HG02852 (cell line): ENCODE data around the gene MNAT1.
"Not testable (repeated sequence)": the region's sequence is repeated elsewhere in the genome, so short reads cannot be mapped to it uniquely, and the experiment has no call there.

Source experiments
- ATAC-seq: cut with Tn5 transposase; IDR thresholded peaks from one replicate; pipeline ENCODE4 v1.9.1; 2021; ENCODE audit warnings: mild to moderate bottlenecking, moderate library complexity; ENCODE audit not compliant: unreplicated experiment

Gene MNAT1

GRCh38 chr14:60734465-60735242 lies at the start of gene MNAT1:
MNAT1 (plus strand) TSS chr14:60734761; CDS start chr14:60734863, 102 bp downstream.
- ATAC-seq = peak; percentile 97

- ATAC-seq = no peak
These were observed 47.7 kb upstream of the MNAT1 start for GRCh38 chr14:60686865-60687264.

GRCh38 chr14:60691383-60692113 lies 43.0 kb upstream of the MNAT1 start:
- no peak for ATAC-seq

GRCh38 chr14:60695327-60695726 lies 39.2 kb upstream of the MNAT1 start:
- no peak for ATAC-seq

GRCh38 chr14:60700598-60700997 lies 34.0 kb upstream of the MNAT1 start:
- no peak for ATAC-seq

- ATAC-seq = no peak
These were observed 29.5 kb upstream of the MNAT1 start for GRCh38 chr14:60705100-60705499.

GRCh38 chr14:60707858-60708257 lies 26.7 kb upstream of the MNAT1 start:
- no peak for ATAC-seq

GRCh38 chr14:60710494-60710893 lies 24.1 kb upstream of the MNAT1 start:
- no peak for ATAC-seq

- no peak for ATAC-seq
These were observed 21.0 kb upstream of the MNAT1 start for GRCh38 chr14:60713513-60713912.

GRCh38 chr14:60720391-60720790 lies 14.2 kb upstream of the MNAT1 start:
- ATAC-seq = no peak

- ATAC-seq = no peak
These were observed 13.6 kb upstream of the MNAT1 start for GRCh38 chr14:60720962-60721325.

- ATAC-seq = no peak
These were observed 13.0 kb upstream of the MNAT1 start for GRCh38 chr14:60721326-60722106.

- no peak for ATAC-seq
These were observed 12.5 kb upstream of the MNAT1 start for GRCh38 chr14:60722107-60722356.

- no peak for ATAC-seq
These were observed 12.0 kb upstream of the MNAT1 start for GRCh38 chr14:60722357-60723115.

GRCh38 chr14:60723116-60723906 lies 11.2 kb upstream of the MNAT1 start:
- ATAC-seq = peak; percentile 46

- peak; percentile 67 for ATAC-seq
These were observed 10.5 kb upstream of the MNAT1 start, which contains the start of gene SIX4 for GRCh38 chr14:60723907-60724618. SIX4 (minus strand) TSS chr14:60724351; CDS start chr14:60724074, 277 bp downstream.

GRCh38 chr14:60731291-60731690 lies 3.3 kb upstream of the MNAT1 start:
- ATAC-seq = not testable (repeated sequence)

GRCh38 chr14:60732840-60733483 lies 1.6 kb upstream of the MNAT1 start:
- ATAC-seq = no peak

- no peak for ATAC-seq
These were observed 855 bp downstream of the MNAT1 start for GRCh38 chr14:60735416-60735815.
